GM23338 (cell line): ENCODE results near the gene RPL39L. TPM values are rescaled to one million over a fixed set of nuclear protein-coding genes. Genes with fewer than 3 reads are reported as not detected.

ENCODE experiments used
- ATAC-seq: fragments of 200-7000 bp; cut with Tn5 transposase; 3 replicates; pipeline ENCODE4 v1.9.1; 2020
- DNase-seq: peaks from one replicate; pipeline ENCODE4 v3.0.0-alpha.2; 2015; ENCODE audit warnings: low spot score
- H2AFZ ChIP-seq: fragments of 200-600 bp; sonication (generic); 2 replicates; pipeline ENCODE4 v1.8.0; 2016; ENCODE audit warnings: antibody characterized with exemption, mild to moderate bottlenecking, moderate library complexity
- H3F3A ChIP-seq: fragments of 200-600 bp; sonication (generic); replicated peaks from 2 replicates; pipeline ENCODE4 v1.8.0; 2017; ENCODE audit warnings: antibody characterized with exemption, mixed run types, low read depth
- H3K27ac ChIP-seq: fragments of 200-600 bp; sonication (generic); 2 replicates; pipeline ENCODE4 v1.6.1; 2016; ENCODE audit warnings: low read depth
- H3K27me3 ChIP-seq: fragments of 200-600 bp; sonication (generic); 2 replicates; pipeline ENCODE4 v1.8.0; 2016; ENCODE audit warnings: mild to moderate bottlenecking, mixed run types, moderate library complexity; ENCODE audit not compliant: insufficient read depth
- H3K36me3 ChIP-seq: fragments of 200-600 bp; sonication (generic); 2 replicates; pipeline ENCODE4 v1.8.0; 2016; ENCODE audit warnings: mild to moderate bottlenecking; ENCODE audit not compliant: insufficient read depth
- H3K4me1 ChIP-seq: fragments of 200-600 bp; sonication (generic); 2 replicates; pipeline ENCODE4 v1.8.0; 2016; ENCODE audit warnings: mild to moderate bottlenecking, moderate library complexity; ENCODE audit not compliant: insufficient read depth
- H3K4me2 ChIP-seq: fragments of 200-600 bp; sonication (generic); 2 replicates; pipeline ENCODE4 v1.7.1; 2017; ENCODE audit warnings: mixed run types
- H3K4me3 ChIP-seq: fragments of 200-600 bp; sonication (generic); 2 replicates; pipeline ENCODE4 v1.6.1; 2016; ENCODE audit warnings: mixed run types
- H3K79me2 ChIP-seq: fragments of 200-600 bp; sonication (generic); replicated peaks from 2 replicates; pipeline ENCODE4 v1.8.0; 2017; ENCODE audit warnings: mild to moderate bottlenecking; ENCODE audit not compliant: insufficient read depth
- H3K9me2 ChIP-seq: fragments of 200-600 bp; sonication (generic); 2 replicates; pipeline ENCODE4 v1.8.0; 2017; ENCODE audit not compliant: insufficient read depth
- H4K20me1 ChIP-seq: fragments of 200-600 bp; sonication (generic); replicated peaks from 2 replicates; pipeline ENCODE4 v1.8.0; 2017; ENCODE audit warnings: mild to moderate bottlenecking; ENCODE audit not compliant: insufficient read depth
- H3K27ac Mint-ChIP-seq: 2 replicates; pipeline ENCODE4 v1.8.0; 2020; ENCODE audit warnings: inconsistent platforms, mild to moderate bottlenecking, moderate library complexity, mixed read lengths
- H3K27me3 Mint-ChIP-seq: 3 replicates; pipeline ENCODE4 v1.8.0; 2022; ENCODE audit warnings: low read depth, mild to moderate bottlenecking, moderate library complexity, mixed read lengths, inconsistent platforms; ENCODE audit not compliant: insufficient read depth, poor library complexity
- H3K36me3 Mint-ChIP-seq: 3 replicates; pipeline ENCODE4 v1.8.0; 2021; ENCODE audit warnings: low read depth, mild to moderate bottlenecking, inconsistent platforms, moderate library complexity, mixed read lengths
- H3K4me1 Mint-ChIP-seq: 3 replicates; pipeline ENCODE4 v1.8.0; 2020; ENCODE audit warnings: mild to moderate bottlenecking, inconsistent platforms, mixed read lengths
- H3K4me3 Mint-ChIP-seq: 3 replicates; pipeline ENCODE4 v1.8.0; 2021; ENCODE audit warnings: moderate library complexity, mild to moderate bottlenecking, inconsistent platforms, mixed read lengths
- H3K9me3 Mint-ChIP-seq: 3 replicates; pipeline ENCODE4 v1.8.0; 2020; ENCODE audit warnings: moderate library complexity, mild to moderate bottlenecking, inconsistent platforms, mixed read lengths
- CREB1 ChIP-seq: fragments of 250-450 bp; sonication (Bioruptor Pico); IDR thresholded peaks from 2 replicates; pipeline ENCODE4 v1.5.0; 2020; ENCODE audit warnings: low read depth, mild to moderate bottlenecking, moderate library complexity
- EZH2 ChIP-seq: fragments of 200-600 bp; sonication (generic); IDR thresholded peaks from one replicate; pipeline ENCODE4 v1.8.0; 2017; ENCODE audit warnings: antibody characterized with exemption, mild to moderate bottlenecking, low read depth; ENCODE audit not compliant: unreplicated experiment
- JUNB ChIP-seq: IDR thresholded peaks from one replicate; pipeline ENCODE4 v1.6.1; 2016; ENCODE audit warnings: antibody characterized with exemption; ENCODE audit not compliant: unreplicated experiment
- NANOG ChIP-seq: IDR thresholded peaks from 2 replicates; pipeline ENCODE4 v1.6.1; 2016; ENCODE audit warnings: antibody characterized with exemption, borderline replicate concordance
- POLR2AphosphoS5 ChIP-seq: IDR thresholded peaks from 2 replicates; pipeline ENCODE4 v1.6.1; 2016; ENCODE audit warnings: antibody characterized with exemption, low read depth
- STAT1 ChIP-seq: IDR thresholded peaks from one replicate; pipeline ENCODE4 v1.6.1; 2016; ENCODE audit warnings: antibody characterized with exemption; ENCODE audit not compliant: unreplicated experiment
- ZNF114 ChIP-seq: fragments of 250-450 bp; sonication (Bioruptor Pico); IDR thresholded peaks from 2 replicates; pipeline ENCODE4 v1.5.0; 2020; ENCODE audit warnings: mild to moderate bottlenecking, moderate library complexity
- ZNF331 ChIP-seq: fragments of 250-450 bp; sonication (Bioruptor Pico); IDR thresholded peaks from 2 replicates; pipeline ENCODE4 v1.5.0; 2020; ENCODE audit warnings: low read depth, mild to moderate bottlenecking, moderate library complexity
- ZNF462 ChIP-seq: fragments of 250-450 bp; sonication (Bioruptor Pico); IDR thresholded peaks from 2 replicates; pipeline ENCODE4 v1.5.0; 2020; ENCODE audit warnings: mild to moderate bottlenecking, moderate library complexity
- polyA plus RNA-seq: library from polyadenylated mRNA; unstranded; fragments of >200 nt; fragmentation: Nextera tagmentation; extraction: Ambion mirVana; gene quantifications from 2 replicates; pipeline ENCODE4 v1.2.1, GENCODE V29; 2016
- total RNA-seq: library from RNA; depleted of rRNA; stranded (reverse); fragments of >200 nt; shearing (Covaris generic); gene quantifications from 2 replicates; pipeline ENCODE4 v1.2.3, GENCODE V29; 2014

The RPL39L gene
- total and polyA plus RNA-seq, 2 experiments from 2014 or later, result 70.6 to 155 TPM

GRCh38 chr3:187186375-187186774 is 47.1 kb upstream of the RPL39L start (continued):
- TF ChIP-seq ZNF462 (CRISPR knock-in tag) (no peak), NANOG (no peak), STAT1 (no peak), JUNB (no peak), ZNF331 (CRISPR knock-in tag) (no peak)

GRCh38 chr3:187185759-187186158 is 46.5 kb upstream of the RPL39L start:
- Mint-ChIP-seq H3K4me1 (peaks cover 58% of the 10 kb centered on the region), H3K9me3 (no peaks in the 10 kb centered on the region), H3K27me3 (peaks cover 5% of the 10 kb centered on the region), H3K4me3 (peak overlapping the region; percentile 8; the same call in 1 of the 3 replicates), H3K27ac (peak overlapping the region; percentile 9), H3K36me3 (no peaks in the 10 kb centered on the region; the same call in 2 of the 3 replicates)
- Histone ChIP-seq H3K9me2 (peaks cover 31% of the 10 kb centered on the region), H3K4me3 (peak overlapping the region; percentile 23), H3K27ac (peak overlapping the region; percentile 99), H3K36me3 (no peaks in the 10 kb centered on the region), H3K4me2 (peak overlapping the region; percentile 45), H3K4me1 (peaks cover 56% of the 10 kb centered on the region), H2AFZ (no peak overlapping the region), H3K79me2 (peaks cover 4% of the 10 kb centered on the region; the same call in 1 of the 2 replicates), H3K27me3 (no peaks in the 10 kb centered on the region), H3F3A (peaks cover 9% of the 10 kb centered on the region), H4K20me1 (no peaks in the 10 kb centered on the region)
- ATAC-seq (peak; percentile 93), DNase-seq (peak; percentile 94)
- TF ChIP-seq STAT1 (no peak), EZH2 (no peak), ZNF462 (CRISPR knock-in tag) (peak; percentile 89), POLR2AphosphoS5 (peak; percentile 75), NANOG (peak; percentile 64), ZNF114 (CRISPR knock-in tag) (no peak), CREB1 (no peak)
